Activated T-cell treated with anti-CD3 and anti-CD28 coated beads, Interleukin-2, amount 50 U/mL, for 72 hours (primary cell): Measurements from ENCODE around the gene TAF11L13. TPM values are rescaled to one million over a fixed set of nuclear protein-coding genes. Genes with fewer than 3 reads are reported as not detected.
"Not testable (repeated sequence)": the region's sequence is repeated elsewhere in the genome, so short reads cannot be mapped to it uniquely, and the experiment has no call there.

Experiments
- ATAC-seq, 2 donors: fragments of 150-1000 bp; cut with Tn5 transposase; replicated peaks in 1 of 2; 2 replicates each; pipeline ENCODE4 v1.10.0; 2021; ENCODE audit warnings: moderate library complexity in 2 of 2, mild to moderate bottlenecking in 1 of 2
- DNase-seq, 2 donors: peaks; one replicate each; pipeline ENCODE4 v3.0.0; 2021 to 2022; ENCODE audit warnings: mixed read lengths in 1 of 2
- H3K27ac Mint-ChIP-seq: one replicate; pipeline ENCODE4 v1.8.0; 2022; ENCODE audit warnings: mild to moderate bottlenecking, moderate library complexity, mixed read lengths
- H3K27me3 Mint-ChIP-seq: one replicate; pipeline ENCODE4 v1.8.0; 2022; ENCODE audit warnings: low read depth, mixed read lengths
- H3K36me3 Mint-ChIP-seq, 2 donors: one replicate each; pipeline ENCODE4 v1.8.0; 2022; ENCODE audit warnings: mixed read lengths in 2 of 2, mild to moderate bottlenecking in 1 of 2; ENCODE audit not compliant: insufficient read depth in 2 of 2
- H3K4me1 Mint-ChIP-seq: one replicate; pipeline ENCODE4 v1.8.0; 2022; ENCODE audit warnings: low read depth, mixed read lengths
- H3K4me3 Mint-ChIP-seq, 2 donors: one replicate each; pipeline ENCODE4 v1.8.0; 2022; ENCODE audit warnings: mild to moderate bottlenecking in 2 of 2, mixed read lengths in 2 of 2, moderate library complexity in 2 of 2
- H3K9me3 Mint-ChIP-seq, 2 donors: one replicate each; pipeline ENCODE4 v1.8.0; 2022; ENCODE audit warnings: mixed read lengths in 2 of 2
- total RNA-seq, 2 donors: library from RNA; stranded (reverse); gene quantifications; one replicate each; pipeline ENCODE4 v1.2.3, GENCODE V29; 2022

The TAF11L13 gene
- not detected for total RNA-seq

- H3K4me1 Mint-ChIP-seq, DNase-seq, H3K27ac Mint-ChIP-seq, H3K9me3 Mint-ChIP-seq, H3K4me3 Mint-ChIP-seq, H3K36me3 Mint-ChIP-seq, H3K27me3 Mint-ChIP-seq, ATAC-seq: not testable (repeated sequence)
These were observed at the start of gene TAF11L13 for GRCh38 chr5:17631788-17632187. Gene TAF11L13 (plus strand): TSS chr5:17632088.

GRCh38 chr5:17585658-17586057 lies 46.2 kb upstream of the TAF11L13 start, which contains the start of gene TAF11L7:
Gene TAF11L7 (minus strand): TSS chr5:17585758.
- H3K4me1 Mint-ChIP-seq, H3K9me3 Mint-ChIP-seq, H3K27me3 Mint-ChIP-seq, H3K36me3 Mint-ChIP-seq, H3K27ac Mint-ChIP-seq, DNase-seq, ATAC-seq, H3K4me3 Mint-ChIP-seq: not testable (repeated sequence)

- not testable (repeated sequence) for ATAC-seq, H3K27ac Mint-ChIP-seq, H3K4me1 Mint-ChIP-seq, H3K9me3 Mint-ChIP-seq, DNase-seq, H3K27me3 Mint-ChIP-seq, H3K4me3 Mint-ChIP-seq, H3K36me3 Mint-ChIP-seq
These were observed 41.0 kb upstream of the TAF11L13 start, which contains the start of gene TAF11L8 for GRCh38 chr5:17590860-17591259. Gene TAF11L8 (minus strand): TSS chr5:17590960.

- not testable (repeated sequence) for ATAC-seq
These were observed 37.6 kb upstream of the TAF11L13 start, which contains the start of gene TAF11L9 for GRCh38 chr5:17594255-17594654. Gene TAF11L9 (minus strand): TSS chr5:17594394.

GRCh38 chr5:17597728-17598127 lies 34.2 kb upstream of the TAF11L13 start, which contains the start of gene TAF11L10:
Gene TAF11L10 (minus strand): TSS chr5:17597828.
- ATAC-seq, H3K27me3 Mint-ChIP-seq, DNase-seq, H3K27ac Mint-ChIP-seq, H3K4me1 Mint-ChIP-seq, H3K9me3 Mint-ChIP-seq, H3K36me3 Mint-ChIP-seq, H3K4me3 Mint-ChIP-seq: not testable (repeated sequence)

More at GRCh38 chr5:17594255-17594654, 37.6 kb upstream of the TAF11L13 start, which contains the start of gene TAF11L9:
- not testable (repeated sequence) for H3K27ac Mint-ChIP-seq, H3K27me3 Mint-ChIP-seq, H3K4me3 Mint-ChIP-seq, DNase-seq, H3K36me3 Mint-ChIP-seq, H3K4me1 Mint-ChIP-seq, H3K9me3 Mint-ChIP-seq

GRCh38 chr5:17603880-17604279 lies 28.0 kb upstream of the TAF11L13 start, which contains the start of gene TAF11L11:
Gene TAF11L11 (plus strand): TSS chr5:17604183.
- ATAC-seq, H3K36me3 Mint-ChIP-seq, H3K9me3 Mint-ChIP-seq, DNase-seq, H3K4me1 Mint-ChIP-seq, H3K4me3 Mint-ChIP-seq, H3K27ac Mint-ChIP-seq, H3K27me3 Mint-ChIP-seq: not testable (repeated sequence)

- Mint-ChIP-seq H3K27me3 (no peaks in the 10 kb centered on the region), H3K36me3 (no peaks in the 10 kb centered on the region)
These were observed 26.9 kb upstream of the TAF11L13 start for GRCh38 chr5:17604951-17605350.

GRCh38 chr5:17607461-17607860 lies 24.4 kb upstream of the TAF11L13 start:
- not testable (repeated sequence) for ATAC-seq, H3K36me3 Mint-ChIP-seq, H3K4me3 Mint-ChIP-seq, H3K4me1 Mint-ChIP-seq, H3K9me3 Mint-ChIP-seq, DNase-seq, H3K27ac Mint-ChIP-seq, H3K27me3 Mint-ChIP-seq

More at GRCh38 chr5:17604951-17605350, 26.9 kb upstream of the TAF11L13 start:
- DNase-seq (no peak), ATAC-seq (no peak)
- Mint-ChIP-seq H3K4me3 (no peak overlapping the region), H3K4me1 (no peaks in the 10 kb centered on the region), H3K27ac (no peak overlapping the region), H3K9me3 (peaks cover 0 to 8% of the 10 kb centered on the region in 2 donors)

- not testable (repeated sequence) for H3K4me3 Mint-ChIP-seq, DNase-seq, H3K27me3 Mint-ChIP-seq
These were observed 21.8 kb upstream of the TAF11L13 start, which contains the start of gene TAF11L12 for GRCh38 chr5:17610092-17610491. Gene TAF11L12 (plus strand): TSS chr5:17610392.

GRCh38 chr5:17614872-17615605 lies 16.8 kb upstream of the TAF11L13 start:
- peaks cover 4 to 7% of the 10 kb centered on the region in 2 donors for H3K9me3 Mint-ChIP-seq
- no peak for DNase-seq
- H3K27me3 Mint-ChIP-seq = no peaks in the 10 kb centered on the region
- H3K27ac Mint-ChIP-seq = no peak overlapping the region
- ATAC-seq = no peak
- no peaks in the 10 kb centered on the region for H3K36me3 Mint-ChIP-seq
- no peaks in the 10 kb centered on the region for H3K4me1 Mint-ChIP-seq
- H3K4me3 Mint-ChIP-seq = no peak overlapping the region

More at GRCh38 chr5:17610092-17610491, 21.8 kb upstream of the TAF11L13 start, which contains the start of gene TAF11L12:
- not testable (repeated sequence) for H3K36me3 Mint-ChIP-seq, H3K4me1 Mint-ChIP-seq, ATAC-seq, H3K27ac Mint-ChIP-seq, H3K9me3 Mint-ChIP-seq

- H3K9me3 Mint-ChIP-seq = peaks cover 5 to 7% of the 10 kb centered on the region in 2 donors
- no peak for DNase-seq
- no peak overlapping the region for H3K27ac Mint-ChIP-seq
- no peaks in the 10 kb centered on the region for H3K36me3 Mint-ChIP-seq
- ATAC-seq = no peak
- no peaks in the 10 kb centered on the region for H3K27me3 Mint-ChIP-seq
- no peak overlapping the region for H3K4me3 Mint-ChIP-seq
- H3K4me1 Mint-ChIP-seq = no peaks in the 10 kb centered on the region
These were observed 12.5 kb upstream of the TAF11L13 start for GRCh38 chr5:17619354-17619753.

GRCh38 chr5:17620627-17621026 lies 11.3 kb upstream of the TAF11L13 start:
- Mint-ChIP-seq H3K27me3 (no peaks in the 10 kb centered on the region), H3K9me3 (peaks cover 3 to 7% of the 10 kb centered on the region in 2 donors), H3K27ac (no peak overlapping the region), H3K4me3 (no peak overlapping the region), H3K4me1 (no peaks in the 10 kb centered on the region), H3K36me3 (no peaks in the 10 kb centered on the region)
- ATAC-seq = no peak
- no peak for DNase-seq

GRCh38 chr5:17625686-17626085 lies 6.2 kb upstream of the TAF11L13 start:
- ATAC-seq = no peak
- Mint-ChIP-seq H3K9me3 (peaks cover 3 to 6% of the 10 kb centered on the region in 2 donors), H3K27me3 (no peaks in the 10 kb centered on the region), H3K4me3 (no peak overlapping the region), H3K36me3 (no peaks in the 10 kb centered on the region), H3K27ac (no peak overlapping the region), H3K4me1 (no peaks in the 10 kb centered on the region)
- DNase-seq = no peak
